ENCODE measurements around the gene HENMT1. TPM values are rescaled to one million over a fixed set of nuclear protein-coding genes. Genes with fewer than 3 reads are reported as not detected.
"Not testable (repeated sequence)": the region's sequence is repeated elsewhere in the genome, so short reads cannot be mapped to it uniquely, and the experiment has no call there.

The HENMT1 gene
- total RNA-seq, 2 donors from 2014 or later = 3.4 to 7.9 TPM

DNA sequence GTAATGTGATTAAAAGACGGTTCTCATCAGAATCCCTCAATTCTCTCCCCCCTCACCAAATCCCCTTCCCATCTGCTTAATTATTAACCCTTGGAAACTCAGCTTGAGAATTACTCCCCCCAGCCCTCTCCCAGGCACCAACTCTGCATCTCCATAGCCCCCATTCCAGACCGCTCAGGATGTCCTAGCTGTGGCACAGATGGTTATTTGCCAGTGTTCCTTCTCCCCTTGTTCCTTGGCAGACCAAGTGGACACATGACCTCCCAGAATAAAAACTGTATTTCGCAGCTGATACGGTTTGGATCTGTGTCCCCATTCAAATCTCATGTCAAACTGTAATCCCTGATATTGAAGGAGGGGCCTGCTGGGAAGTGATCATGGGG is 14.6 kb downstream of the HENMT1 start:
- no peak for ATAC-seq (ENCODE audit: insufficient number of reproducible peaks, low FRiP score, low read depth)

GRCh38 chr1:108645564-108646184 is 15.2 kb downstream of the HENMT1 start:
- ATAC-seq (ENCODE audit: insufficient number of reproducible peaks, low FRiP score, low read depth) (no peak), DNase-seq (ENCODE audit: low spot score) (no peak)
- Histone ChIP-seq H3K4me1 (ENCODE audit: control insufficient read depth in 1 of 2, low read depth in 2 of 2) (peaks cover 6 to 15% of the 10 kb centered on the region in 2 donors), H3K4me3 (no peak overlapping the region), H3K27ac (peak overlapping the region; percentile 8 to 44), H3K27me3 (replicated peaks; ENCODE audit: insufficient read depth) (no peaks in the 10 kb centered on the region), H3K36me3 (no peaks in the 10 kb centered on the region), H3K9me3 (no peaks in the 10 kb centered on the region)
- TF ChIP-seq CTCF (IDR thresholded peaks at IDR 0.05) = no peak

More for the DNA sequence above, 14.6 kb downstream of the HENMT1 start:
- Histone ChIP-seq H3K9me3 (no peaks in the 10 kb centered on the region), H3K4me3 (no peak overlapping the region), H3K27me3 (replicated peaks; ENCODE audit: insufficient read depth) (no peaks in the 10 kb centered on the region), H3K36me3 (no peaks in the 10 kb centered on the region), H3K27ac (peak overlapping the region in 1 of 2 donors; percentile 44), H3K4me1 (ENCODE audit: control insufficient read depth in 1 of 2, low read depth in 2 of 2) (peaks cover 6 to 15% of the 10 kb centered on the region in 2 donors)
- no peak for DNase-seq (ENCODE audit: low spot score)
- TF ChIP-seq CTCF (IDR thresholded peaks at IDR 0.05) = no peak

DNA sequence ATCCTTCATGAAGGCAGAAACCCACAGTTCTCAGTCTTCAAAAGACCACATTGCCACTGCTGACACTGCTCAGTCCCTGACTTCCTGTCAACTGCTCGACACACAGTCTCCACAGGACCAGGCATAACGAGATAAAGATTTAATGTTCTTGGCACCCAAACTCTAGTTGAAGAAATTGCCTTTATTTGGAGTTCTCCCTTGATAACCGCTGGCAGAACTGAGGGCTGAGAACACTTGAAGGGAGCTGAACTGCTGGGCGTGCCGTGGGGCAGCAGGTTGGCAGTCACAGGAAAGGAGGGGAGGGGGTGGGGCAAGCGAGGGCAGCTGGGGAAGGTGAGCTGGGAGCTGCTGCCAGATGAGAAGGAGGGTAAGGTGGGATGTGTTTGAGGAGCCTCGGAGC is 15.9 kb downstream of the HENMT1 start:
- Histone ChIP-seq H3K9me3 (no peaks in the 10 kb centered on the region), H3K27ac (no peak overlapping the region), H3K27me3 (replicated peaks; ENCODE audit: insufficient read depth) (no peaks in the 10 kb centered on the region), H3K4me3 (no peak overlapping the region), H3K36me3 (no peaks in the 10 kb centered on the region), H3K4me1 (ENCODE audit: control insufficient read depth in 1 of 2, low read depth in 2 of 2) (peaks cover 6 to 15% of the 10 kb centered on the region in 2 donors)
- no peak for DNase-seq (ENCODE audit: low spot score)
- ATAC-seq (ENCODE audit: insufficient number of reproducible peaks, low FRiP score, low read depth) = no peak
- TF ChIP-seq CTCF (IDR thresholded peaks at IDR 0.05) = no peak

GRCh38 chr1:108643492-108644335 is 17.2 kb downstream of the HENMT1 start:
- ATAC-seq (ENCODE audit: insufficient number of reproducible peaks, low FRiP score, low read depth) (no peak), DNase-seq (ENCODE audit: low spot score) (no peak)
- no peaks in the 10 kb centered on the region for H3K9me3 ChIP-seq
- H3K36me3 ChIP-seq = no peaks in the 10 kb centered on the region
- no peaks in the 10 kb centered on the region for H3K27me3 ChIP-seq (replicated peaks; ENCODE audit: insufficient read depth)
- H3K27ac ChIP-seq = no peak overlapping the region
- H3K4me3 ChIP-seq = no peak overlapping the region
- TF ChIP-seq CTCF (IDR thresholded peaks at IDR 0.05) = peak; percentile 67
- peaks cover 6 to 15% of the 10 kb centered on the region in 2 donors for H3K4me1 ChIP-seq (ENCODE audit: control insufficient read depth in 1 of 2, low read depth in 2 of 2)

- not testable (repeated sequence) for H3K27ac ChIP-seq; H3K4me3 ChIP-seq; H3K27me3 ChIP-seq (replicated peaks; ENCODE audit: insufficient read depth); H3K36me3 ChIP-seq; ATAC-seq (ENCODE audit: insufficient number of reproducible peaks, low FRiP score, low read depth); H3K9me3 ChIP-seq; DNase-seq (ENCODE audit: low spot score)
- peaks cover 5 to 15% of the 10 kb centered on the region in 2 donors for H3K4me1 ChIP-seq (ENCODE audit: control insufficient read depth in 1 of 2, low read depth in 2 of 2)
Observed at GRCh38 chr1:108640863-108641262, 20.0 kb downstream of the HENMT1 start.
